ENCODE results near the gene TSNAXIP1. TPM values are rescaled to one million over a fixed set of nuclear protein-coding genes. Genes with fewer than 3 reads are reported as not detected.
A peak's percentile ranks its signal among the peaks of the same experiment; 100 is the strongest.

The TSNAXIP1 gene
- total and polyA plus RNA-seq, 9 of the 15 experiments (the other 6 are each of a cell fraction or from before 2014, with no cell fraction given) = 0.03 to 0.24 (median 0.11) TPM; not detected in 4

DNA sequence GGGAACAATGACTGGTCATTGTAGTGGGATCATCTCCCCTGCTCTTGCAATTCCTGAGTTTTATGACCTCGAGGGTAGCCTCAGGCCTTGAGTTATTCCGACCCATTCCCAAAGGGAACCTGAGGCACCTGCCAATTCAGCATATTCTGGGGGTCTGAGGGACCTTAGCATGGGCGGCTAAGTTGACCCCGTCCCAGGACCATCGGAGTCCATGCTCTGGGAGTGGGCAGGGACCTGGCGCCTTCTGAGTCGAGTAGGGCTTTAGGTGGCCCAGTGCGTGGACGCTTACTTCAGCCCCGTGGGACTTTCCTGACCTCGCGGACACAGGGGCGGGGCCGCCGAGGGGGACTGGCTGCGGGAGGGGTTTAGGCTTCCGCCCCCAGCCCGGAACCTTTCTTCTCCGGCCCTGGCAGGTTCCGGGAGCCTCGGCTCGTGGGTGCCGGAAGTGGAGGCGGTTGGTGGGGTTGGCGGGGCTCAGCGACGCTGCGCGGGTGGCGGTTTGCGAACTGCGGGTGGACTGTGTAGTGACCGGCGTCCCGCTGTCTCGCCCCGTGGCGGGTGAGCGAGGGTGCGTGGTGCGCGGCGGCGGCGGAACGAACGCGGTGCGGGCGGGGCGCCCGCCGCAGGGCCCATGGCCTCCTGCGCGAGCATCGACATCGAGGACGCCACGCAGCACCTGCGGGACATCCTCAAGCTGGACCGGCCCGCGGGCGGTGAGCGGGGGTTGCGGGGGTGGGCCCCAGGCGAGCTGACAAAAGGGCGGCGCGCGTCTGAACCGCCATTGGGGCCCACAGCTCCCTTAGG lies 66.1 kb downstream of the TSNAXIP1 start, which contains the start of gene EDC4 (continued):
- no peak for TF ChIP-seq MBD1 (CRISPR knock-in tag; IDR thresholded peaks at IDR 0.05)
- no peak for TF ChIP-seq ZNF274 (IDR thresholded peaks at IDR 0.05; ENCODE audit: borderline replicate concordance, low read depth, low read length)
- TF ChIP-seq KLF13 (tag; IDR thresholded peaks at IDR 0.05; ENCODE audit: borderline replicate concordance, low read depth) = peak; percentile 88
- TF ChIP-seq TOE1 (IDR thresholded peaks at IDR 0.05; ENCODE audit: borderline replicate concordance) = peak; percentile 82
- no peak for TF ChIP-seq TOE1 (CRISPR knock-in tag; IDR thresholded peaks at IDR 0.05; ENCODE audit: borderline replicate concordance, low read depth)
- TF ChIP-seq SIRT6 (IDR thresholded peaks at IDR 0.05; ENCODE audit: low read depth, low read length) = no peak
- TF ChIP-seq, protein P1, sequence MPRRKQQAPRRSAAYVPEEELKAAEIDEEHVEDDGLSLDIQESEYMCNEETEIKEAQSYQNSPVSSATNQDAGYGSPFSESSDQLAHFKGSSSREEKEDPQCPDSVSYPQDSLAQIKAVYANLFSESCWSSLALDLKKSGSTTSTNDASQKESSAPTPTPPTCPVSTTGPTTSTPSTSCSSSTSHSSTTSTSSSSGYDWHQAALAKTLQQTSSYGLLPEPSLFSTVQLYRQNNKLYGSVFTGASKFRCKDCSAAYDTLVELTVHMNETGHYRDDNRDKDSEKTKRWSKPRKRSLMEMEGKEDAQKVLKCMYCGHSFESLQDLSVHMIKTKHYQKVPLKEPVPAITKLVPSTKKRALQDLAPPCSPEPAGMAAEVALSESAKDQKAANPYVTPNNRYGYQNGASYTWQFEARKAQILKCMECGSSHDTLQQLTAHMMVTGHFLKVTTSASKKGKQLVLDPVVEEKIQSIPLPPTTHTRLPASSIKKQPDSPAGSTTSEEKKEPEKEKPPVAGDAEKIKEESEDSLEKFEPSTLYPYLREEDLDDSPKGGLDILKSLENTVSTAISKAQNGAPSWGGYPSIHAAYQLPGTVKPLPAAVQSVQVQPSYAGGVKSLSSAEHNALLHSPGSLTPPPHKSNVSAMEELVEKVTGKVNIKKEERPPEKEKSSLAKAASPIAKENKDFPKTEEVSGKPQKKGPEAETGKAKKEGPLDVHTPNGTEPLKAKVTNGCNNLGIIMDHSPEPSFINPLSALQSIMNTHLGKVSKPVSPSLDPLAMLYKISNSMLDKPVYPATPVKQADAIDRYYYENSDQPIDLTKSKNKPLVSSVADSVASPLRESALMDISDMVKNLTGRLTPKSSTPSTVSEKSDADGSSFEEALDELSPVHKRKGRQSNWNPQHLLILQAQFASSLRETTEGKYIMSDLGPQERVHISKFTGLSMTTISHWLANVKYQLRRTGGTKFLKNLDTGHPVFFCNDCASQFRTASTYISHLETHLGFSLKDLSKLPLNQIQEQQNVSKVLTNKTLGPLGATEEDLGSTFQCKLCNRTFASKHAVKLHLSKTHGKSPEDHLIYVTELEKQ (CRISPR knock-in tag; IDR thresholded peaks at IDR 0.05) = peak; percentile 66; the same call in 1 of the 2 replicates
- peak; percentile 44; the same call in 1 of the 2 replicates for TF ChIP-seq DMBX1 (CRISPR knock-in tag; IDR thresholded peaks at IDR 0.05; ENCODE audit: borderline replicate concordance)
- peak; percentile 94 for TF ChIP-seq U2AF1 (optimal IDR thresholded peaks at IDR 0.05; ENCODE audit: low read depth, low read length)
- peak; percentile 68 for TF ChIP-seq NFIC (IDR thresholded peaks at IDR 0.05)
- TF ChIP-seq YY1 (IDR thresholded peaks at IDR 0.05; ENCODE audit: borderline replicate concordance in 1 of 3, control insufficient read depth in 1 of 3, extremely low read depth in 1 of 3, insufficient read depth in 3 of 3, insufficient read length in 1 of 3, insufficient replicate concordance in 2 of 3, low read depth in 1 of 3, low read length in 2 of 3) = peak in 2 of 3 experiments; percentile 36 to 67
- no peak for TF ChIP-seq HDAC8 (tag; IDR thresholded peaks at IDR 0.05)
- TF ChIP-seq, protein P2, sequence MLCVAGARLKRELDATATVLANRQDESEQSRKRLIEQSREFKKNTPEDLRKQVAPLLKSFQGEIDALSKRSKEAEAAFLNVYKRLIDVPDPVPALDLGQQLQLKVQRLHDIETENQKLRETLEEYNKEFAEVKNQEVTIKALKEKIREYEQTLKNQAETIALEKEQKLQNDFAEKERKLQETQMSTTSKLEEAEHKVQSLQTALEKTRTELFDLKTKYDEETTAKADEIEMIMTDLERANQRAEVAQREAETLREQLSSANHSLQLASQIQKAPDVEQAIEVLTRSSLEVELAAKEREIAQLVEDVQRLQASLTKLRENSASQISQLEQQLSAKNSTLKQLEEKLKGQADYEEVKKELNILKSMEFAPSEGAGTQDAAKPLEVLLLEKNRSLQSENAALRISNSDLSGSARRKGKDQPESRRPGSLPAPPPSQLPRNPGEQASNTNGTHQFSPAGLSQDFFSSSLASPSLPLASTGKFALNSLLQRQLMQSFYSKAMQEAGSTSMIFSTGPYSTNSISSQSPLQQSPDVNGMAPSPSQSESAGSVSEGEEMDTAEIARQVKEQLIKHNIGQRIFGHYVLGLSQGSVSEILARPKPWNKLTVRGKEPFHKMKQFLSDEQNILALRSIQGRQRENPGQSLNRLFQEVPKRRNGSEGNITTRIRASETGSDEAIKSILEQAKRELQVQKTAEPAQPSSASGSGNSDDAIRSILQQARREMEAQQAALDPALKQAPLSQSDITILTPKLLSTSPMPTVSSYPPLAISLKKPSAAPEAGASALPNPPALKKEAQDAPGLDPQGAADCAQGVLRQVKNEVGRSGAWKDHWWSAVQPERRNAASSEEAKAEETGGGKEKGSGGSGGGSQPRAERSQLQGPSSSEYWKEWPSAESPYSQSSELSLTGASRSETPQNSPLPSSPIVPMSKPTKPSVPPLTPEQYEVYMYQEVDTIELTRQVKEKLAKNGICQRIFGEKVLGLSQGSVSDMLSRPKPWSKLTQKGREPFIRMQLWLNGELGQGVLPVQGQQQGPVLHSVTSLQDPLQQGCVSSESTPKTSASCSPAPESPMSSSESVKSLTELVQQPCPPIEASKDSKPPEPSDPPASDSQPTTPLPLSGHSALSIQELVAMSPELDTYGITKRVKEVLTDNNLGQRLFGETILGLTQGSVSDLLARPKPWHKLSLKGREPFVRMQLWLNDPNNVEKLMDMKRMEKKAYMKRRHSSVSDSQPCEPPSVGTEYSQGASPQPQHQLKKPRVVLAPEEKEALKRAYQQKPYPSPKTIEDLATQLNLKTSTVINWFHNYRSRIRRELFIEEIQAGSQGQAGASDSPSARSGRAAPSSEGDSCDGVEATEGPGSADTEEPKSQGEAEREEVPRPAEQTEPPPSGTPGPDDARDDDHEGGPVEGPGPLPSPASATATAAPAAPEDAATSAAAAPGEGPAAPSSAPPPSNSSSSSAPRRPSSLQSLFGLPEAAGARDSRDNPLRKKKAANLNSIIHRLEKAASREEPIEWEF (CRISPR knock-in tag; IDR thresholded peaks at IDR 0.05) = no peak

All from K562 (cell line).